SIG-M5 (cell line): ENCODE measurements around the gene CLEC2A.
"Not testable (repeated sequence)": the region's sequence is repeated elsewhere in the genome, so short reads cannot be mapped to it uniquely, and the experiment has no call there.

Source experiments
- DNase-seq: peaks from one replicate; lab custom pipeline; 2025; lab: John Stamatoyannopoulos, UW

Gene CLEC2A

GRCh38 chr12:9881246-9881645 is 50.9 kb downstream of the CLEC2A start, which contains the start of gene KLRF2:
TSS of gene KLRF2 (plus strand) at chr12:9881489. CDS start at chr12:9881596, 107 bp downstream.
- no peak for DNase-seq

GRCh38 chr12:9880532-9881078 is 51.6 kb downstream of the CLEC2A start:
- no peak for DNase-seq

- not testable (repeated sequence) for DNase-seq
Observed at GRCh38 chr12:9876120-9876519, 56.0 kb downstream of the CLEC2A start.

- DNase-seq = no peak
Observed at GRCh38 chr12:9872742-9873141, 59.4 kb downstream of the CLEC2A start.

- DNase-seq = no peak
Observed at GRCh38 chr12:9872162-9872561, 60.0 kb downstream of the CLEC2A start.

GRCh38 chr12:9870286-9870866 is 61.8 kb downstream of the CLEC2A start:
- no peak for DNase-seq

GRCh38 chr12:9869307-9870161 is 62.6 kb downstream of the CLEC2A start, which contains the start of gene CLEC2B:
TSS of gene CLEC2B (minus strand) at chr12:9869354.
- no peak for DNase-seq

GRCh38 chr12:9868951-9869306 is 63.2 kb downstream of the CLEC2A start:
- DNase-seq = no peak

GRCh38 chr12:9868311-9868801 is 63.8 kb downstream of the CLEC2A start:
- DNase-seq = no peak

- DNase-seq = no peak
Observed at GRCh38 chr12:9867531-9867930, 64.6 kb downstream of the CLEC2A start.

GRCh38 chr12:9866860-9867269 is 65.3 kb downstream of the CLEC2A start:
- DNase-seq = no peak

GRCh38 chr12:9864913-9865675 is 67.1 kb downstream of the CLEC2A start:
- no peak for DNase-seq
